Suprapubic skin (tissue), 4 donors: ENCODE measurements around the gene DCDC2. TPM values are rescaled to one million over a fixed set of nuclear protein-coding genes. Genes with fewer than 3 reads are reported as not detected.
"Not testable (repeated sequence)": the region's sequence is repeated elsewhere in the genome, so short reads cannot be mapped to it uniquely, and the experiment has no call there.

Source experiments
- DNase-seq, 2 donors: peaks; one replicate each; pipeline ENCODE4 v3.0.0-alpha.2; 2019; ENCODE audit warnings: low spot score in 2 of 2
- H3K27ac ChIP-seq: fragments of 200-600 bp; sonication (generic); one replicate; pipeline ENCODE4 v1.5.1; 2019
- H3K27me3 ChIP-seq: fragments of 200-600 bp; sonication (generic); one replicate; pipeline ENCODE4 v1.5.1; 2019
- H3K36me3 ChIP-seq: fragments of 200-600 bp; sonication (generic); one replicate; pipeline ENCODE4 v1.5.1; 2019
- H3K4me1 ChIP-seq: fragments of 200-600 bp; sonication (generic); one replicate; pipeline ENCODE4 v1.5.1; 2019
- H3K4me3 ChIP-seq: fragments of 200-600 bp; sonication (generic); one replicate; pipeline ENCODE4 v1.5.1; 2019; ENCODE audit warnings: mild to moderate bottlenecking
- H3K9me3 ChIP-seq: fragments of 200-600 bp; sonication (generic); one replicate; pipeline ENCODE4 v1.5.1; 2019
- EP300 ChIP-seq: sonication (generic); formaldehyde crosslinking; IDR thresholded peaks from one replicate; pipeline ENCODE4 v1.6.1; 2017; ENCODE audit warnings: antibody characterized with exemption
- POLR2A ChIP-seq, 2 donors: fragments of 450-650 bp; IDR thresholded peaks; one replicate each; pipeline ENCODE4 v1.6.1; 2017; ENCODE audit warnings: antibody characterized with exemption in 2 of 2, mild to moderate bottlenecking in 2 of 2, moderate library complexity in 2 of 2
- POLR2AphosphoS5 ChIP-seq, 3 donors: sonication (generic); formaldehyde crosslinking; IDR thresholded peaks; one replicate each; pipeline ENCODE4 v1.6.1; 2017; ENCODE audit warnings: antibody characterized with exemption in 3 of 3
- WGBS: methylation state at CpG from one replicate; pipeline ENCODE4 v1.1.5; 2018; 5-methylcytosine and 5-hydroxymethylcytosine counted together
- total RNA-seq, 4 donors: library from RNA; depleted of rRNA; stranded (reverse); fragments of >200 nt; gene quantifications; one replicate each; pipeline ENCODE4 v1.1.0, GENCODE V29; 2016
- TF ChIP-seq, protein P1 (sequence below), 2 donors: fragments of 200-600 bp in 1 of 2; fragments of 450-650 bp in 1 of 2; sonication (generic) in 1 of 2; IDR thresholded peaks; one replicate each; pipeline ENCODE4 v1.5.1; 2016 to 2019; ENCODE audit warnings: antibody characterized with exemption in 2 of 2, mild to moderate bottlenecking in 1 of 2, moderate library complexity in 1 of 2

DCDC2 gene
- total RNA-seq, 4 donors from 2014 or later: 0.15 to 0.55 (median 0.16) TPM; not detected in 1

GRCh38 chr6:24240943-24241342, 116.9 kb downstream of the DCDC2 start:
- Histone ChIP-seq H3K4me3 (no peak overlapping the region), H3K27me3 (no peaks in the 10 kb centered on the region), H3K9me3 (no peaks in the 10 kb centered on the region), H3K27ac (no peak overlapping the region), H3K36me3 (no peaks in the 10 kb centered on the region), H3K4me1 (no peaks in the 10 kb centered on the region)
- TF ChIP-seq, protein P1, sequence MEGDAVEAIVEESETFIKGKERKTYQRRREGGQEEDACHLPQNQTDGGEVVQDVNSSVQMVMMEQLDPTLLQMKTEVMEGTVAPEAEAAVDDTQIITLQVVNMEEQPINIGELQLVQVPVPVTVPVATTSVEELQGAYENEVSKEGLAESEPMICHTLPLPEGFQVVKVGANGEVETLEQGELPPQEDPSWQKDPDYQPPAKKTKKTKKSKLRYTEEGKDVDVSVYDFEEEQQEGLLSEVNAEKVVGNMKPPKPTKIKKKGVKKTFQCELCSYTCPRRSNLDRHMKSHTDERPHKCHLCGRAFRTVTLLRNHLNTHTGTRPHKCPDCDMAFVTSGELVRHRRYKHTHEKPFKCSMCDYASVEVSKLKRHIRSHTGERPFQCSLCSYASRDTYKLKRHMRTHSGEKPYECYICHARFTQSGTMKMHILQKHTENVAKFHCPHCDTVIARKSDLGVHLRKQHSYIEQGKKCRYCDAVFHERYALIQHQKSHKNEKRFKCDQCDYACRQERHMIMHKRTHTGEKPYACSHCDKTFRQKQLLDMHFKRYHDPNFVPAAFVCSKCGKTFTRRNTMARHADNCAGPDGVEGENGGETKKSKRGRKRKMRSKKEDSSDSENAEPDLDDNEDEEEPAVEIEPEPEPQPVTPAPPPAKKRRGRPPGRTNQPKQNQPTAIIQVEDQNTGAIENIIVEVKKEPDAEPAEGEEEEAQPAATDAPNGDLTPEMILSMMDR (IDR thresholded peaks at IDR 0.05): no peak
- TF ChIP-seq EP300 (no peak), POLR2A (IDR thresholded peaks at IDR 0.05) (no peak), POLR2AphosphoS5 (IDR thresholded peaks at IDR 0.05) (no peak)
- DNase-seq: no peak
- WGBS: 66% methylated on average over 2 of the region's 2 CpGs

GRCh38 chr6:24240380-24240928, 117.4 kb downstream of the DCDC2 start:
- TF ChIP-seq EP300: no peak
- TF ChIP-seq, protein P1 (IDR thresholded peaks at IDR 0.05): no peak
- no peak for TF ChIP-seq POLR2AphosphoS5 (IDR thresholded peaks at IDR 0.05)
- TF ChIP-seq POLR2A (IDR thresholded peaks at IDR 0.05): no peak
- H3K36me3 ChIP-seq: no peaks in the 10 kb centered on the region
- no peak overlapping the region for H3K4me3 ChIP-seq
- no peaks in the 10 kb centered on the region for H3K4me1 ChIP-seq
- no peak for DNase-seq
- WGBS: 95% methylated on average over 3 of the region's 3 CpGs
- no peaks in the 10 kb centered on the region for H3K9me3 ChIP-seq
- no peak overlapping the region for H3K27ac ChIP-seq
- H3K27me3 ChIP-seq: no peaks in the 10 kb centered on the region

DNA sequence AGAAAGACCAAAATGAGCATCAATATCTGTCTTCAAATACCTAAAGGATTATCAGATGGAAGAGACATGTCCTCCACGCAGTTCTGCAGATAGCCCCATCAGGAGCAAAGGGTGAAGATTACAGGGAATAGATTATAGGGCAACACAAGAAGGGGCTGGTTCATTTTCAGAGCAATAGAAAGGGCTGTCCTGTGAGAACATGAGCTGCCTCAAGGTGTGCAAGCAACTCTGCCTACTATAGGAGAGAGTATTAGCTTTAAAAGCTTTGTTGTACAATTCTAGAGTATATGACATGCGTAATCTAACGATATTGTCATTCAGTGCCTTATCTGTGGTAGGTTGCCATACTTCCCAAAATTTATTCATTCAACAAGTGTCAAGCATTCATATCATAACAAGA, 119.2 kb downstream of the DCDC2 start:
- H3K9me3 ChIP-seq: no peaks in the 10 kb centered on the region
- H3K4me1 ChIP-seq: no peaks in the 10 kb centered on the region
- DNase-seq: no peak
- TF ChIP-seq, protein P1 (IDR thresholded peaks at IDR 0.05): no peak
- no peak for TF ChIP-seq POLR2AphosphoS5 (IDR thresholded peaks at IDR 0.05)
- no peak for TF ChIP-seq POLR2A (IDR thresholded peaks at IDR 0.05)
- no peak for TF ChIP-seq EP300
- WGBS: 91% methylated on average over 3 of the region's 3 CpGs
- H3K36me3 ChIP-seq: no peaks in the 10 kb centered on the region
- no peak overlapping the region for H3K27ac ChIP-seq
- H3K4me3 ChIP-seq: no peak overlapping the region
- H3K27me3 ChIP-seq: no peaks in the 10 kb centered on the region

DNA sequence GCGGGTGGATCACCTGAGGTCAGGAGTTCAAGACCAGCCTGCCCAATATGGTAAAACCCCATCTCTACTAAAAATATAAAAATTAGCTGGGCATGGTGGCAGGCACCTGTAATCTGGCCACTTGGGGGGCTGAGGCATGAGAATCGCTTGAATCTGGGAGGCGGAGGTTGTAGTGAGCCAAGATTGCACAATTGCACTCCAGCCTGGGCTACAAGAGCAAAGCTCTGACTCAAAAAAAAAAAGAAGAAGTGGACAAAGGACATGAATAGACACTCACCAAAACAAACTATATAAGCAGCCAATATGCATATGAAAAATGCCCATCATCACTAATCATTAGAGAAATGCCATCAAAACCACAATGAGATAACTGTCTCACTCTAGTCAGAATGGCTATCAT, 121.1 kb downstream of the DCDC2 start:
- not testable (repeated sequence) for H3K4me1 ChIP-seq, H3K4me3 ChIP-seq, H3K27ac ChIP-seq, DNase-seq, H3K27me3 ChIP-seq, H3K9me3 ChIP-seq, H3K36me3 ChIP-seq
- WGBS: 76% methylated on average over 3 of the region's 3 CpGs

DNA sequence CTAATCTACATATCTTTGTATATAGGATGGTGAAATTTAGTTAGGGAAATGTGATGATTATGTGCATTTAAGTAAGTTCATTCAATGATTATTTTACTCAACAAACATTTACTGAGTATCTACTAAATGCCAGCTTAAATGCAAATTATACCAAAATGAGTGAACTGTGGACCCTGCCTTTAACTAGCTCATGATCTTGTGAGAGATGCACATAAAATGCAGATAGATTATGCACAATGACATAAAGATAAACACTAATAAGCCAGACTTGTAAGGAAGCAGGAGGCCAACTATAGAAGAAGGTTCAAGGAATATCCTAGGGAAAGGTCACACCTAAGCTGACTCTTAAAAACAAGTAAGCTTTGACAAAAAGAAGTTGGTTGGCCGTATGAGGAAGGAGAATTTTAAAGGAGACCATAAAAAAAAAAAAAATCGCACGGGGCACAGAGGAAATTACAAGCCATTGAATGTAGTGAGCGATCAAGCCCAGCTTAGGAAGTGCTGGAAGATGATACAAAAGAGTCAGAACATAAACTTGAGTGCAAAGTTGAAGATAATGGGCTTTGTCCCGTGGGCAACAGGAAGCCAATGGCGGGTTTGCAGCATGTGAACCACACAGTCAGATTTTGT, 123.9 kb downstream of the DCDC2 start:
- DNase-seq: no peak
- Histone ChIP-seq H3K27ac (no peak overlapping the region), H3K27me3 (peaks cover 3% of the 10 kb centered on the region), H3K36me3 (no peaks in the 10 kb centered on the region), H3K9me3 (no peaks in the 10 kb centered on the region), H3K4me1 (no peaks in the 10 kb centered on the region), H3K4me3 (no peak overlapping the region)
- TF ChIP-seq EP300 (no peak), POLR2A (IDR thresholded peaks at IDR 0.05) (no peak), POLR2AphosphoS5 (IDR thresholded peaks at IDR 0.05) (no peak)
- TF ChIP-seq, protein P1 (IDR thresholded peaks at IDR 0.05): no peak
- WGBS: 75% methylated on average over 6 of the region's 6 CpGs
